Uterine smooth muscle cell (primary cell): ENCODE data around the gene MEGF9. TPM values are rescaled to one million over a fixed set of nuclear protein-coding genes. Genes with fewer than 3 reads are reported as not detected.

Source experiments
- total RNA-seq: library from RNA; depleted of rRNA; stranded (reverse); fragments of >200 nt; gene quantifications from 2 replicates; pipeline ENCODE4 v1.2.3, GENCODE V29; 2014

MEGF9 gene
- 5.1 and 7.9 TPM in 2 replicates for total RNA-seq

GRCh38 chr9:120714088-120714845, at the start of gene MEGF9:
Gene MEGF9 (minus strand): TSS chr9:120714470. CDS start chr9:120714358, 112 bp downstream.

GRCh38 chr9:120580051-120580896, 134.0 kb downstream of the MEGF9 start, which contains the start of gene CDK5RAP2:
Gene CDK5RAP2 (minus strand): TSS chr9:120580167. CDS start chr9:120579978, 189 bp downstream.

Other genes starting within 250 kb of the MEGF9 start
- 35.2 and 53.7 TPM in 2 replicates for gene CDK5RAP2, start 134.3 kb downstream of the MEGF9 start, total RNA-seq
- gene FBXW2, start 78.9 kb upstream of the MEGF9 start, total RNA-seq, result 32.8 and 36.2 TPM in 2 replicates
- gene PSMD5, start 128.5 kb upstream of the MEGF9 start, total RNA-seq, result 30.1 and 32.9 TPM in 2 replicates
- gene PHF19, start 162.7 kb upstream of the MEGF9 start, total RNA-seq, result 24.0 and 47.7 TPM in 2 replicates
- 0.55 and 0.62 TPM in 2 replicates for gene TRAF1, start 212.3 kb upstream of the MEGF9 start, total RNA-seq